Activated naive CD4-positive, alpha-beta T cell (primary cell): ENCODE measurements around the gene SPDYE16.
"Not testable (repeated sequence)": the region's sequence is repeated elsewhere in the genome, so short reads cannot be mapped to it uniquely, and the experiment has no call there.

Experiments used
- DNase-seq, 4 experiments: peaks; one replicate each; lab custom pipeline; 2025; lab: John Stamatoyannopoulos, UW

SPDYE16 gene

GRCh38 chr7:76504351-76505167 is 38.5 kb downstream of the SPDYE16 start:
- not testable (repeated sequence) for DNase-seq

- DNase-seq = not testable (repeated sequence)
These were observed 39.9 kb downstream of the SPDYE16 start for GRCh38 chr7:76503244-76503643.

GRCh38 chr7:76502836-76503235 is 40.3 kb downstream of the SPDYE16 start:
- DNase-seq = not testable (repeated sequence)

- DNase-seq = not testable (repeated sequence)
These were observed 40.9 kb downstream of the SPDYE16 start for GRCh38 chr7:76502224-76502623.

GRCh38 chr7:76499924-76500241 is 43.2 kb downstream of the SPDYE16 start:
- not testable (repeated sequence) for DNase-seq

GRCh38 chr7:76499201-76499923 is 43.7 kb downstream of the SPDYE16 start:
- DNase-seq = not testable (repeated sequence)

- not testable (repeated sequence) for DNase-seq
These were observed 44.4 kb downstream of the SPDYE16 start for GRCh38 chr7:76498583-76499200.

- not testable (repeated sequence) for DNase-seq
These were observed 45.0 kb downstream of the SPDYE16 start for GRCh38 chr7:76497918-76498582.

- not testable (repeated sequence) for DNase-seq
These were observed 47.4 kb downstream of the SPDYE16 start for GRCh38 chr7:76495717-76496116.

GRCh38 chr7:76492139-76492538 is 51.0 kb downstream of the SPDYE16 start:
- not testable (repeated sequence) for DNase-seq

GRCh38 chr7:76487969-76488368 is 55.1 kb downstream of the SPDYE16 start:
- not testable (repeated sequence) for DNase-seq

- DNase-seq = not testable (repeated sequence)
These were observed 56.5 kb downstream of the SPDYE16 start for GRCh38 chr7:76486618-76487017.

- DNase-seq = not testable (repeated sequence)
These were observed 57.1 kb downstream of the SPDYE16 start for GRCh38 chr7:76485822-76486610.

GRCh38 chr7:76484456-76484855 is 58.6 kb downstream of the SPDYE16 start:
- DNase-seq = not testable (repeated sequence)

- not testable (repeated sequence) for DNase-seq
These were observed 60.0 kb downstream of the SPDYE16 start for GRCh38 chr7:76483081-76483480.

- not testable (repeated sequence) for DNase-seq
These were observed 60.4 kb downstream of the SPDYE16 start for GRCh38 chr7:76482660-76483059.
